ENCODE data around the gene ITGA1. TPM values are rescaled to one million over a fixed set of nuclear protein-coding genes. Genes with fewer than 3 reads are reported as not detected.

ITGA1 gene
- total RNA-seq, 1 experiment from 2014 or later = 1.6 TPM

DNA sequence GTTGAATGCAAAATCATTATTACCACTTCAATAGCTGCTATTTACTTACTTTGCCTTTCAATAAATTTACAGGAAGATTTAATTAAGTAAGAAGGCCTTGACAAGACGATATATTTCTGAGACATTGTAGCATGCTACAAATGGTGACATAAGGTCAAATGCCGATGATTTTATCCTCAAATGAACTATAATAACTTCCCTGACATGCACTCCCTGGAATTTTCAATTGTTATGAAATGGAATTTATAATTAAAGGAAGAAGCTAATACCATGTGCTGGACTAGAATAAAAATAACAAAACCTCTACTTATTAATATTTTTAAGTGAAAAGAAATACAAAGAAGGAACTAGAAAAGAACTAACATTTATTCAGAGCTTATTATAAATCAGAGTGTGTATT lies 30.2 kb upstream of the ITGA1 start:
- BruUV-seq (replicated peaks) = no TSS peak
- intact Hi-C loops (cut with micrococcal nuclease; ENCODE audit: unreplicated experiment) (no loop called here), in situ Hi-C loops (cut with HindIII; ENCODE audit: low pct_unique_long_range_greater_than_20kb, low sequenced_read_pairs) (no loop called here)
- Histone ChIP-seq H3K4me3 (ENCODE audit: low read depth in 2 of 2, low read length in 2 of 2) (no peak overlapping the region), H3K36me3 (ENCODE audit: control insufficient read depth, insufficient read depth, low read length) (no peaks in the 10 kb centered on the region), H3K4me1 (ENCODE audit: control insufficient read depth, insufficient read depth, low read length) (no peaks in the 10 kb centered on the region), H3K27ac (ENCODE audit: low read length) (no peak overlapping the region), H3K27me3 (ENCODE audit: control insufficient read depth, insufficient read depth, low read length) (no peaks in the 10 kb centered on the region), H3K9me3 (ENCODE audit: control insufficient read depth, insufficient read depth, low read depth, low read length) (no peaks in the 10 kb centered on the region)
- ATAC-seq = no peak
- DNase-seq (ENCODE audit: low read depth, low spot score) = no peak
- no peak for TF ChIP-seq POLR2AphosphoS5 (IDR thresholded peaks at IDR 0.05; ENCODE audit: low read depth, low read length)
- TF ChIP-seq, protein P1, sequence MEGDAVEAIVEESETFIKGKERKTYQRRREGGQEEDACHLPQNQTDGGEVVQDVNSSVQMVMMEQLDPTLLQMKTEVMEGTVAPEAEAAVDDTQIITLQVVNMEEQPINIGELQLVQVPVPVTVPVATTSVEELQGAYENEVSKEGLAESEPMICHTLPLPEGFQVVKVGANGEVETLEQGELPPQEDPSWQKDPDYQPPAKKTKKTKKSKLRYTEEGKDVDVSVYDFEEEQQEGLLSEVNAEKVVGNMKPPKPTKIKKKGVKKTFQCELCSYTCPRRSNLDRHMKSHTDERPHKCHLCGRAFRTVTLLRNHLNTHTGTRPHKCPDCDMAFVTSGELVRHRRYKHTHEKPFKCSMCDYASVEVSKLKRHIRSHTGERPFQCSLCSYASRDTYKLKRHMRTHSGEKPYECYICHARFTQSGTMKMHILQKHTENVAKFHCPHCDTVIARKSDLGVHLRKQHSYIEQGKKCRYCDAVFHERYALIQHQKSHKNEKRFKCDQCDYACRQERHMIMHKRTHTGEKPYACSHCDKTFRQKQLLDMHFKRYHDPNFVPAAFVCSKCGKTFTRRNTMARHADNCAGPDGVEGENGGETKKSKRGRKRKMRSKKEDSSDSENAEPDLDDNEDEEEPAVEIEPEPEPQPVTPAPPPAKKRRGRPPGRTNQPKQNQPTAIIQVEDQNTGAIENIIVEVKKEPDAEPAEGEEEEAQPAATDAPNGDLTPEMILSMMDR (IDR thresholded peaks at IDR 0.05) = no peak
- no peak for TF ChIP-seq TCF7L2 (IDR thresholded peaks at IDR 0.05; ENCODE audit: low read depth, low read length)
- no peak for TF ChIP-seq SIN3A (IDR thresholded peaks at IDR 0.05; ENCODE audit: borderline replicate concordance, insufficient read depth, low read depth, low read length)
- TF ChIP-seq, protein P2, sequence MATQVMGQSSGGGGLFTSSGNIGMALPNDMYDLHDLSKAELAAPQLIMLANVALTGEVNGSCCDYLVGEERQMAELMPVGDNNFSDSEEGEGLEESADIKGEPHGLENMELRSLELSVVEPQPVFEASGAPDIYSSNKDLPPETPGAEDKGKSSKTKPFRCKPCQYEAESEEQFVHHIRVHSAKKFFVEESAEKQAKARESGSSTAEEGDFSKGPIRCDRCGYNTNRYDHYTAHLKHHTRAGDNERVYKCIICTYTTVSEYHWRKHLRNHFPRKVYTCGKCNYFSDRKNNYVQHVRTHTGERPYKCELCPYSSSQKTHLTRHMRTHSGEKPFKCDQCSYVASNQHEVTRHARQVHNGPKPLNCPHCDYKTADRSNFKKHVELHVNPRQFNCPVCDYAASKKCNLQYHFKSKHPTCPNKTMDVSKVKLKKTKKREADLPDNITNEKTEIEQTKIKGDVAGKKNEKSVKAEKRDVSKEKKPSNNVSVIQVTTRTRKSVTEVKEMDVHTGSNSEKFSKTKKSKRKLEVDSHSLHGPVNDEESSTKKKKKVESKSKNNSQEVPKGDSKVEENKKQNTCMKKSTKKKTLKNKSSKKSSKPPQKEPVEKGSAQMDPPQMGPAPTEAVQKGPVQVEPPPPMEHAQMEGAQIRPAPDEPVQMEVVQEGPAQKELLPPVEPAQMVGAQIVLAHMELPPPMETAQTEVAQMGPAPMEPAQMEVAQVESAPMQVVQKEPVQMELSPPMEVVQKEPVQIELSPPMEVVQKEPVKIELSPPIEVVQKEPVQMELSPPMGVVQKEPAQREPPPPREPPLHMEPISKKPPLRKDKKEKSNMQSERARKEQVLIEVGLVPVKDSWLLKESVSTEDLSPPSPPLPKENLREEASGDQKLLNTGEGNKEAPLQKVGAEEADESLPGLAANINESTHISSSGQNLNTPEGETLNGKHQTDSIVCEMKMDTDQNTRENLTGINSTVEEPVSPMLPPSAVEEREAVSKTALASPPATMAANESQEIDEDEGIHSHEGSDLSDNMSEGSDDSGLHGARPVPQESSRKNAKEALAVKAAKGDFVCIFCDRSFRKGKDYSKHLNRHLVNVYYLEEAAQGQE (IDR thresholded peaks at IDR 0.05; ENCODE audit: insufficient read depth in 1 of 2, low read depth in 2 of 2, low read length in 1 of 2) = no peak
- POLR2A ChIA-PET = no interaction called here
- CTCF ChIA-PET = no interaction called here

DNA sequence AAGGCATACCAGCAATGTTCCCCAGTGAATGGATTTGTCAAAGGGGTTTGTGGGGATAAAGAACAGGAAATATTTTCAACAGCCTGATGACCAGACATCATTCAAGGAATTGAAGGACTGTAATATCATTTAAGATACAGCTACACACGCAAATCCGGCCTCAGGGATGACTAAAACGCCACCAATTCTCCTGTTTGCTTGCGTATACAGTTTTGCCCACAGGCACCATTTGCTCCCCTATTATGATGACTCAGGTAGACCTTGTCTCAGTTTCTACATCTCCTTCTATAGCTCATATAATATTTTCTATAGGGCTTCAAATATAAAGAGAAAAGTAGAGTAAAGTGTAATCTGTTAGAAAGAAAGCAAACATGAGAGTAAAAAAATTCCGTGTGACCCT lies 29.7 kb upstream of the ITGA1 start:
- POLR2A ChIA-PET = no interaction called here
- no TSS peak for BruUV-seq (replicated peaks)
- Histone ChIP-seq H3K36me3 (ENCODE audit: control insufficient read depth, insufficient read depth, low read length) (no peaks in the 10 kb centered on the region), H3K4me3 (ENCODE audit: low read depth in 2 of 2, low read length in 2 of 2) (no peak overlapping the region), H3K4me1 (ENCODE audit: control insufficient read depth, insufficient read depth, low read length) (no peaks in the 10 kb centered on the region), H3K9me3 (ENCODE audit: control insufficient read depth, insufficient read depth, low read depth, low read length) (no peaks in the 10 kb centered on the region), H3K27ac (ENCODE audit: low read length) (no peak overlapping the region), H3K27me3 (ENCODE audit: control insufficient read depth, insufficient read depth, low read length) (no peaks in the 10 kb centered on the region)
- in situ Hi-C loops (cut with HindIII; ENCODE audit: low pct_unique_long_range_greater_than_20kb, low sequenced_read_pairs) (no loop called here), intact Hi-C loops (cut with micrococcal nuclease; ENCODE audit: unreplicated experiment) (no loop called here)
- TF ChIP-seq SIN3A (IDR thresholded peaks at IDR 0.05; ENCODE audit: borderline replicate concordance, insufficient read depth, low read depth, low read length) = no peak
- TF ChIP-seq, protein P1 (IDR thresholded peaks at IDR 0.05) = no peak
- no peak for TF ChIP-seq POLR2AphosphoS5 (IDR thresholded peaks at IDR 0.05; ENCODE audit: low read depth, low read length)
- TF ChIP-seq TCF7L2 (IDR thresholded peaks at IDR 0.05; ENCODE audit: low read depth, low read length) = no peak
- TF ChIP-seq, protein P2 (IDR thresholded peaks at IDR 0.05; ENCODE audit: insufficient read depth in 1 of 2, low read depth in 2 of 2, low read length in 1 of 2) = no peak
- ATAC-seq (no peak), DNase-seq (ENCODE audit: low read depth, low spot score) (no peak)
- CTCF ChIA-PET = no interaction called here

Data from Panc1 (cell line).